MM.1S (cell line): ENCODE data around the gene LEMD2.

Source experiments
- CTCF ChIP-seq: fragments of 300-600 bp; sonication (generic); IDR thresholded peaks from 2 replicates; pipeline ENCODE4 v1.5.1; 2016; ENCODE audit warnings: antibody characterized with exemption, low read length, mixed read lengths
- EZH2 ChIP-seq: fragments of 300-600 bp; sonication (generic); optimal IDR thresholded peaks from 2 replicates; pipeline ENCODE3; 2017; ENCODE audit warnings: low read depth, mild to moderate bottlenecking, antibody characterized with exemption, low read length, mixed read lengths
- EZH2phosphoT487 ChIP-seq: fragments of 300-600 bp; sonication (generic); IDR thresholded peaks from 2 replicates; pipeline ENCODE4 v1.6.1; 2018; ENCODE audit warnings: antibody characterized with exemption, low read length

- TF ChIP-seq CTCF: no peak
- TF ChIP-seq EZH2: no peak
- TF ChIP-seq EZH2phosphoT487: no peak
These were observed 46.8 kb downstream of the LEMD2 start for GRCh38 chr6:33742092-33742491.
